Right lobe of liver (tissue), 4 donors: ENCODE results near the gene SGCD.

Experiments used
- POLR2A ChIP-seq: fragments of 450-650 bp; IDR thresholded peaks from one replicate; pipeline ENCODE4 v1.6.1; 2017; ENCODE audit warnings: antibody characterized with exemption, mild to moderate bottlenecking
- TF ChIP-seq, protein P1 (sequence below), 4 donors: fragments of 200-600 bp in 3 of 4; fragments of 450-650 bp in 1 of 4; IDR thresholded peaks; one replicate each; pipeline versions ENCODE4 v1.5.1 to v1.8.0; 2016 to 2022; ENCODE audit warnings: antibody characterized with exemption in 4 of 4, mild to moderate bottlenecking in 2 of 4
- donor health status: DM: no; HTN: no; CAD: no.
- donor health status: DM: no; HTN: no; CAD: no.
- donor health status: DM: no; HTN: yes; CAD: no.

DNA sequence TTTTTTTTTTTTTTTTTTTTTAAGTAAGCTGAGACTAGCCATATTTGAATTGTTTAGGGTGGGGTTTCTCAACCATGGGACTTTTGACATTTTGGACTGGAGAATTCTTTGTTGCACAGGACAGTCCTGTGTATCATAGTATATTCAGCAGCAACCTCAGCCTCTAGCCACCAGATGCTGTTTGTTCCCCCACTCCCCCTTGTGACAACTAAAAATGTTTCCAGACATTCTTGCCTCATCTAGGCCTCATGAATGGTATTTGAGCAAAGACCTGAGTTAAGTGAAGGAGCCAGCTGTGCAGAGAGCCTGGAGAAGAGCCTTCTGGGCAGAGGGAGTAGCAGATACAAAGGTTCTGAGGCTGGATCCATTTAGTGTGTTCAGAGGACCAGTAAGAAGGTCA lies 155.9 kb downstream of the SGCD start:
- TF ChIP-seq, protein P1, sequence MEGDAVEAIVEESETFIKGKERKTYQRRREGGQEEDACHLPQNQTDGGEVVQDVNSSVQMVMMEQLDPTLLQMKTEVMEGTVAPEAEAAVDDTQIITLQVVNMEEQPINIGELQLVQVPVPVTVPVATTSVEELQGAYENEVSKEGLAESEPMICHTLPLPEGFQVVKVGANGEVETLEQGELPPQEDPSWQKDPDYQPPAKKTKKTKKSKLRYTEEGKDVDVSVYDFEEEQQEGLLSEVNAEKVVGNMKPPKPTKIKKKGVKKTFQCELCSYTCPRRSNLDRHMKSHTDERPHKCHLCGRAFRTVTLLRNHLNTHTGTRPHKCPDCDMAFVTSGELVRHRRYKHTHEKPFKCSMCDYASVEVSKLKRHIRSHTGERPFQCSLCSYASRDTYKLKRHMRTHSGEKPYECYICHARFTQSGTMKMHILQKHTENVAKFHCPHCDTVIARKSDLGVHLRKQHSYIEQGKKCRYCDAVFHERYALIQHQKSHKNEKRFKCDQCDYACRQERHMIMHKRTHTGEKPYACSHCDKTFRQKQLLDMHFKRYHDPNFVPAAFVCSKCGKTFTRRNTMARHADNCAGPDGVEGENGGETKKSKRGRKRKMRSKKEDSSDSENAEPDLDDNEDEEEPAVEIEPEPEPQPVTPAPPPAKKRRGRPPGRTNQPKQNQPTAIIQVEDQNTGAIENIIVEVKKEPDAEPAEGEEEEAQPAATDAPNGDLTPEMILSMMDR (IDR thresholded peaks at IDR 0.05): no peak
- TF ChIP-seq POLR2A: no peak
